K562 (cell line): ENCODE results near the gene HDGFL1. TPM values are rescaled to one million over a fixed set of nuclear protein-coding genes. Genes with fewer than 3 reads are reported as not detected.

Experiments
- ATAC-seq: fragments of 200-7000 bp; cut with Tn5 transposase; 3 replicates; pipeline ENCODE4 v1.9.1; 2020; ENCODE audit warnings: moderate library complexity
- BruUV-seq: library from RNA; stranded (reverse); fragments of 400-500 nt; replicated peaks from 2 replicates; lab custom pipeline; 2021; lab: Mats Ljungman, UMichigan
- CTCF ChIA-PET: fragments of 300-600 bp; formaldehyde crosslinking; extraction: SDS; loops from one replicate; lab custom pipeline; 2021; ENCODE audit warnings: low intra/inter-chr PET ratio; lab: Yijun Ruan, JAX
- POLR2A ChIA-PET: fragments of 300-600, 350-650 bp; sonication (Branson Sonifier 250); formaldehyde crosslinking; extraction: SDS; loops from one replicate; lab custom pipeline; 2021; ENCODE audit warnings: antibody characterized with exemption, inconsistent platforms; lab: Yijun Ruan, JAX
- DNase-seq, 4 experiments: peaks; one replicate each; pipeline versions ENCODE4 v3.0.0 to v3.0.0-alpha.2; 2011 to 2018; ENCODE audit warnings: low spot score in 3 of 4, mixed read lengths in 3 of 4; ENCODE audit errors: extremely low read depth in 1 of 4
- FAIRE-seq: peaks from 2 replicates; lab custom pipeline; 2011; peaks lifted over from hg19 to GRCh38; lab: Jason Lieb, UNC
- H2AFZ ChIP-seq: 2 replicates; pipeline ENCODE4 v1.6.0; 2011; ENCODE audit warnings: low read depth, low read length, control low read depth, inconsistent platforms
- H3K27ac ChIP-seq: fragments of 200-600 bp; 3 replicates; pipeline ENCODE4 v1.8.0; 2011; ENCODE audit warnings: low read depth, mild to moderate bottlenecking, control low read depth, inconsistent platforms, low read length, moderate library complexity, mixed read lengths; ENCODE audit errors: extremely low read depth
- H3K27me3 ChIP-seq, 2 experiments: fragments of 300-600 bp in 1 of 2; 2 replicates in 1 of 2; 3 replicates in 1 of 2; pipeline versions ENCODE4 v1.6.0 to v1.8.0; 2011; ENCODE audit warnings: inconsistent platforms in 2 of 2, low read length in 2 of 2, mild to moderate bottlenecking in 1 of 2, mixed read lengths in 1 of 2, moderate library complexity in 1 of 2; ENCODE audit not compliant: control insufficient read depth in 2 of 2, insufficient read depth in 2 of 2
- H3K36me3 ChIP-seq: fragments of 300-600 bp; 3 replicates; pipeline ENCODE4 v1.8.0; 2011; ENCODE audit warnings: mild to moderate bottlenecking, low read length, inconsistent platforms; ENCODE audit not compliant: control insufficient read depth, insufficient read depth
- H3K4me1 ChIP-seq, 2 experiments: fragments of 200-600 bp in 1 of 2; replicated peaks in 1 of 2; 2 replicates in 1 of 2; 3 replicates in 1 of 2; pipeline versions ENCODE4 v1.5.1 to v1.8.0; 2011; ENCODE audit warnings: inconsistent platforms in 2 of 2, low read length in 2 of 2, mild to moderate bottlenecking in 1 of 2, mixed read lengths in 1 of 2, moderate library complexity in 1 of 2; ENCODE audit not compliant: control insufficient read depth in 2 of 2, insufficient read depth in 2 of 2
- H3K4me2 ChIP-seq: 2 replicates; pipeline ENCODE4 v1.6.1; 2011; ENCODE audit warnings: low read length, control low read depth, inconsistent platforms, mixed read lengths; ENCODE audit not compliant: insufficient read depth
- H3K4me3 ChIP-seq: fragments of 200-600 bp; sonication (generic), shearing (Covaris generic); 2 replicates; pipeline ENCODE4 v1.5.1; 2016; ENCODE audit warnings: control low read depth, inconsistent platforms
- H3K79me2 ChIP-seq: fragments of 200-600 bp; 3 replicates; pipeline ENCODE4 v1.8.0; 2011; ENCODE audit warnings: low read length, inconsistent platforms; ENCODE audit not compliant: control insufficient read depth, insufficient read depth
- H3K9ac ChIP-seq, 2 experiments: 2 replicates each; pipeline versions ENCODE4 v1.6.0 to v1.6.1; 2011; ENCODE audit warnings: low read depth in 2 of 2, low read length in 2 of 2, control low read depth in 1 of 2, inconsistent platforms in 1 of 2, mild to moderate bottlenecking in 1 of 2, mixed read lengths in 1 of 2; ENCODE audit not compliant: insufficient read depth in 1 of 2
- H3K9me1 ChIP-seq: one replicate; pipeline ENCODE4 v1.6.0; 2011; ENCODE audit warnings: inconsistent platforms, mild to moderate bottlenecking, low read length, moderate library complexity; ENCODE audit not compliant: control insufficient read depth, insufficient read depth
- H3K9me3 ChIP-seq: replicated peaks from 2 replicates; pipeline ENCODE4 v1.5.1; 2011; ENCODE audit warnings: low read depth, low read length, inconsistent platforms; ENCODE audit not compliant: control insufficient read depth, insufficient read depth
- H4K20me1 ChIP-seq: replicated peaks from 2 replicates; pipeline ENCODE4 v1.6.1; 2011; ENCODE audit warnings: low read length, inconsistent platforms, mixed read lengths; ENCODE audit not compliant: control insufficient read depth, insufficient read depth
- ADNP ChIP-seq: fragments of 200-800 bp; sonication (Bioruptor generic); IDR thresholded peaks from 2 replicates; pipeline ENCODE4 v1.6.1; 2016; ENCODE audit warnings: missing genetic modification characterization, missing compliant biosample characterization
- CBFA2T2 ChIP-seq: fragments of 450-650 bp; conservative IDR thresholded peaks from 2 replicates; pipeline ENCODE4 v1.6.1; 2017; ENCODE audit warnings: mild to moderate bottlenecking
- CBFB ChIP-seq: sonication (generic); formaldehyde crosslinking; IDR thresholded peaks from 2 replicates; pipeline ENCODE4 v1.4.0; 2020; ENCODE audit warnings: mild to moderate bottlenecking, missing genetic modification reagents
- EZH2 ChIP-seq: IDR thresholded peaks from 2 replicates; pipeline ENCODE4 v1.6.1; 2012; ENCODE audit warnings: low read depth, mild to moderate bottlenecking, inconsistent platforms, low read length, borderline replicate concordance
- FIP1L1 ChIP-seq: fragments of 200-400 bp; formaldehyde crosslinking; IDR thresholded peaks from 2 replicates; pipeline ENCODE4 v1.6.1; 2018; ENCODE audit warnings: mild to moderate bottlenecking, low read depth, low read length; ENCODE audit not compliant: poor library complexity, severe bottlenecking
- FOXK1 ChIP-seq: sonication (generic); formaldehyde crosslinking; IDR thresholded peaks from 2 replicates; pipeline ENCODE4 v1.8.0; 2022; ENCODE audit warnings: missing genetic modification reagents, mild to moderate bottlenecking, borderline replicate concordance
- MXI1 ChIP-seq: IDR thresholded peaks from 2 replicates; pipeline ENCODE4 v1.6.1; 2011; ENCODE audit warnings: low read depth, mild to moderate bottlenecking, improper control_type of control experiment, low read length
- PTTG1 ChIP-seq: fragments of 450-650 bp; IDR thresholded peaks from 2 replicates; pipeline ENCODE4 v1.6.1; 2016; ENCODE audit warnings: low read depth, mild to moderate bottlenecking, missing genetic modification characterization, missing compliant biosample characterization
- TBL1XR1 ChIP-seq, 2 experiments: IDR thresholded peaks; 2 replicates each; pipeline ENCODE4 v1.6.1; 2012; ENCODE audit warnings: improper control_type of control experiment in 2 of 2, low read length in 2 of 2, mild to moderate bottlenecking in 1 of 2
- ZNF134 ChIP-seq: fragments of 250-450 bp; sonication (Bioruptor Pico); conservative IDR thresholded peaks from 2 replicates; pipeline ENCODE4 v1.4.0; 2020
- ZNF140 ChIP-seq: fragments of 250-450 bp; sonication (Bioruptor Pico); IDR thresholded peaks from 2 replicates; pipeline ENCODE4 v1.8.0; 2021; ENCODE audit warnings: moderate library complexity, mild to moderate bottlenecking, inconsistent platforms
- WGBS: fragments of 100-300 bp; shearing (Covaris generic); methylation state at CpG from one replicate; pipeline ENCODE4 v1.1.6; 2016; ENCODE audit warnings: low coverage, mixed read lengths; ENCODE audit not compliant: insufficient coverage; ENCODE audit errors: missing lambda C conversion rate; 5-methylcytosine and 5-hydroxymethylcytosine counted together
- in situ Hi-C: fragments of 300-500 bp; cut with MboI; formaldehyde crosslinking; loops from 4 replicates; pipeline ENCODE4 v1.15.0; 2018; ENCODE audit warnings: inconsistent platforms, mixed read lengths
- intact Hi-C: fragments of 100-400 bp; cut with micrococcal nuclease; formaldehyde crosslinking; loops from 2 replicates; pipeline ENCODE4 v1.14.2; 2022
- polyA plus RNA-seq, 8 experiments: library from polyadenylated mRNA; depleted of rRNA in 4 of 8; stranded (reverse) in 5 of 8; unstranded in 3 of 8; fragments of >200 nt; fragmentation: Nextera tagmentation in 2 of 8; fragmentation: Illumina TruSeq in 1 of 8; extraction: Ambion mirVana in 2 of 8; extraction: Trizol in 1 of 8; gene quantifications; 2 replicates each; pipeline versions ENCODE4 v1.2.1 to v1.2.3, GENCODE V29; 2011 to 2014; ENCODE audit warnings: inconsistent platforms in 1 of 8, missing spikeins in 1 of 8
- total RNA-seq, 7 experiments: library from RNA; depleted of rRNA in 6 of 7; stranded (reverse); fragments of >200 nt in 6 of 7; fragmentation: Illumina TruSeq in 2 of 7; extraction: Trizol in 2 of 7; gene quantifications; 2 replicates each; pipeline versions ENCODE4 v1.2.1 to v1.2.3, GENCODE V29; 2011 to 2021; ENCODE audit warnings: low replicate concordance in 1 of 7
- TF ChIP-seq, protein P1 (sequence below): fragments of 250-450 bp; sonication (Bioruptor Pico); IDR thresholded peaks from 2 replicates; pipeline ENCODE4 v1.4.0; 2020; ENCODE audit warnings: borderline replicate concordance

HDGFL1 gene
- total and polyA plus RNA-seq, 9 of the 15 experiments (the other 6 are each of a cell fraction or from before 2014, with no cell fraction given) = 0.04 to 0.64 (median 0.28) TPM

DNA sequence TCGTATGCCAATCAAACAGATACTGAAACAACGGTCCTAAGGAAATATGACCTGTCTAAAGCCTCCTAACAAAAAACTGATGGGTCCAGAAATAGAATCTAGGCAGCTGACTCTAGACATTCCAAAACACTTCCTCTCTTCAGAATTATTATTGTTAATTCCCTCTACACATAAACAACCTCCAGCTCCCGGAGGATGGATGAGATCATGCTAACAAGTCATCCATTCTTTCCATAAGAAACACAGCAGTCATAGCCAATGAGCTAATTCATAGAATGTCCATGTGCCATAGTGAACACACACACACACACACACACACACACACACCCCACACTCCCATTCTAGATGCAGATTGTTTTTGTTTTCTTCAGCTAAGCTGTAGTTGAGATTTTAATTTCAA is 44.3 kb downstream of the HDGFL1 start:
- Histone ChIP-seq H3K9me3 (no peaks in the 10 kb centered on the region), H3K9me1 (no peaks in the 10 kb centered on the region), H4K20me1 (no peaks in the 10 kb centered on the region), H3K4me3 (no peak overlapping the region), H3K27ac (no peak overlapping the region), H3K4me1 (no peaks in the 10 kb centered on the region), H3K9ac (no peak overlapping the region), H2AFZ (no peak overlapping the region)
- POLR2A ChIA-PET = interaction anchor here (1.3 kb wide), 1 partner anchor 24 kb away, joined by 4 read pairs; no protein-coding TSS in a partner anchor
- intact Hi-C loops = no loop called here
- no peak for DNase-seq
- in situ Hi-C loops = no loop called here
- WGBS = 2% methylated on average over 3 of the region's 3 CpGs
- TF ChIP-seq FOXK1 (no peak), EZH2 (no peak), PTTG1 (tag) (no peak), CBFA2T2 (no peak), ZNF140 (CRISPR knock-in tag) (no peak)
- TF ChIP-seq, all 486 proteins: peak for 0
- ATAC-seq = no peak
- Histone ChIP-seq H3K79me2 (no peaks in the 10 kb centered on the region), H3K36me3 (no peaks in the 10 kb centered on the region), H3K27me3 (no peaks in the 10 kb centered on the region), H3K4me2 (no peak overlapping the region)
- FAIRE-seq = no peak
- CTCF ChIA-PET = no interaction called here
- no TSS peak for BruUV-seq

DNA sequence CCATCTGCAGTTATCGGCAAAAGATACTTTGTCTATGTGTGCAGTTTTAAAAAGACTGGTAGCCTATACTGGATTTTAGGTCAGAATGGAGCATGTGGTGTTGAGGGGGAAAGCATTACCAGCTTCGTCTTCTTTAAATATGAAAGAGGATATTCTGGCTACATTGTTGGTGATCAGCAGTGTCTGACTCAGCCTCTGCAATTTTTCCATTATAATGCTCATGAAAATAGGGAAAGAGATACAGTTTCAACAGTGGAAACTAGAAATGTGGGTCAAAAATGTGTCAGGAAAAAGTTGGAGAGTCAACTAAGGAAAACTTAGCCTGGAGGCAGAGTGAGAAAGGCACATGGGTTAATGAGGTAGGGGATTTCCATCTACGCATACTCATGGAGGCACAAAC is 45.2 kb downstream of the HDGFL1 start:
- WGBS = 6% methylated on average over 3 of the region's 3 CpGs
- ChIA-PET POLR2A (no interaction called here), CTCF (no interaction called here)
- Histone ChIP-seq H3K4me3 (no peak overlapping the region), H3K4me2 (no peak overlapping the region), H3K4me1 (no peaks in the 10 kb centered on the region), H3K9ac (no peak overlapping the region), H3K36me3 (no peaks in the 10 kb centered on the region), H3K27me3 (no peaks in the 10 kb centered on the region), H3K79me2 (no peaks in the 10 kb centered on the region), H3K9me1 (no peaks in the 10 kb centered on the region), H4K20me1 (no peaks in the 10 kb centered on the region), H3K27ac (no peak overlapping the region), H2AFZ (no peak overlapping the region), H3K9me3 (no peaks in the 10 kb centered on the region)
- DNase-seq (no peak), FAIRE-seq (no peak), ATAC-seq (no peak)
- in situ Hi-C loops = no loop called here
- intact Hi-C loops = no loop called here
- no TSS peak for BruUV-seq
- TF ChIP-seq TBL1XR1 (IDR thresholded peaks at IDR 0.05; ENCODE audit: low read length in 2 of 2) (no peak), CBFB (CRISPR knock-in tag) (no peak), ZNF140 (CRISPR knock-in tag) (no peak), ADNP (no peak), MXI1 (no peak), ZNF134 (CRISPR knock-in tag) (no peak), FIP1L1 (no peak)
- TF ChIP-seq, protein P1, sequence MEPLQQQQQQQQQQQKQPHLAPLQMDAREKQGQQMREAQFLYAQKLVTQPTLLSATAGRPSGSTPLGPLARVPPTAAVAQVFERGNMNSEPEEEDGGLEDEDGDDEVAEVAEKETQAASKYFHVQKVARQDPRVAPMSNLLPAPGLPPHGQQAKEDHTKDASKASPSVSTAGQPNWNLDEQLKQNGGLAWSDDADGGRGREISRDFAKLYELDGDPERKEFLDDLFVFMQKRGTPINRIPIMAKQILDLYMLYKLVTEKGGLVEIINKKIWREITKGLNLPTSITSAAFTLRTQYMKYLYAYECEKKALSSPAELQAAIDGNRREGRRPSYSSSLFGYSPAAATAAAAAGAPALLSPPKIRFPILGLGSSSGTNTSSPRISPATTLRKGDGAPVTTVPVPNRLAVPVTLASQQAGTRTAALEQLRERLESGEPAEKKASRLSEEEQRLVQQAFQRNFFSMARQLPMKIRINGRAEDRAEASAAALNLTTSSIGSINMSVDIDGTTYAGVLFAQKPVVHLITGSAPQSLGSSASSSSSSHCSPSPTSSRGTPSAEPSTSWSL (CRISPR knock-in tag) = no peak
